HepG2 (cell line): ENCODE data around the gene RELL2. TPM values are rescaled to one million over a fixed set of nuclear protein-coding genes. Genes with fewer than 3 reads are reported as not detected.

Source experiments
- FOXO4 ChIP-seq: sonication (generic); formaldehyde crosslinking; conservative IDR thresholded peaks from 2 replicates; pipeline ENCODE4 v1.8.1; 2023; ENCODE audit warnings: missing genetic modification reagents
- IRF2 ChIP-seq: IDR thresholded peaks from 2 replicates; pipeline ENCODE4 v1.6.1; 2018; ENCODE audit warnings: missing genetic modification reagents, missing compliant biosample characterization
- KLF15 ChIP-seq: sonication (generic); formaldehyde crosslinking; IDR thresholded peaks from 2 replicates; pipeline ENCODE4 v1.8.1; 2023; ENCODE audit warnings: borderline replicate concordance, mild to moderate bottlenecking, inconsistent platforms, missing genetic modification reagents, mixed read lengths
- NFATC3 ChIP-seq: sonication (generic); formaldehyde crosslinking; IDR thresholded peaks from 2 replicates; pipeline ENCODE4 v1.5.1; 2020; ENCODE audit warnings: mild to moderate bottlenecking, missing genetic modification reagents
- RBFOX2 ChIP-seq: fragments of 200-400 bp; formaldehyde crosslinking; IDR thresholded peaks from 2 replicates; pipeline ENCODE4 v1.6.1; 2017; ENCODE audit warnings: low read depth, mild to moderate bottlenecking, low read length
- RFX3 ChIP-seq: IDR thresholded peaks from 2 replicates; pipeline ENCODE4 v1.6.1; 2016; ENCODE audit warnings: missing biosample characterization, missing genetic modification reagents
- SNRNP70 ChIP-seq: fragments of 200-400 bp; formaldehyde crosslinking; IDR thresholded peaks from 2 replicates; pipeline ENCODE4 v1.6.1; 2017; ENCODE audit warnings: mild to moderate bottlenecking, low read depth, low read length, moderate library complexity
- TFAP4 ChIP-seq: sonication (generic); IDR thresholded peaks from 2 replicates; pipeline ENCODE4 v1.6.1; 2016; ENCODE audit warnings: low read depth, borderline replicate concordance
- TMF1 ChIP-seq: sonication (generic); formaldehyde crosslinking; IDR thresholded peaks from 2 replicates; pipeline ENCODE4 v1.8.1; 2022; ENCODE audit warnings: low read depth, missing genetic modification reagents
- ZBED4 ChIP-seq: sonication (generic); formaldehyde crosslinking; IDR thresholded peaks from 2 replicates; pipeline ENCODE4 v1.4.0; 2020; ENCODE audit warnings: missing genetic modification reagents, borderline replicate concordance
- ZNF251 ChIP-seq: sonication (generic); formaldehyde crosslinking; IDR thresholded peaks from 2 replicates; pipeline ENCODE4 v1.9.0; 2021; ENCODE audit warnings: mild to moderate bottlenecking, missing genetic modification reagents
- ZNF292 ChIP-seq: sonication (generic); formaldehyde crosslinking; IDR thresholded peaks from 2 replicates; pipeline ENCODE4 v1.8.1; 2022; ENCODE audit warnings: mild to moderate bottlenecking, low read depth, missing genetic modification reagents, borderline replicate concordance
- ZNF326 ChIP-seq: sonication (generic); formaldehyde crosslinking; IDR thresholded peaks from 2 replicates; pipeline ENCODE4 v1.4.0; 2020; ENCODE audit warnings: missing genetic modification reagents, borderline replicate concordance
- ZNF383 ChIP-seq: sonication (generic); formaldehyde crosslinking; IDR thresholded peaks from 2 replicates; pipeline ENCODE4 v1.4.0; 2020; ENCODE audit warnings: missing genetic modification reagents, mild to moderate bottlenecking, borderline replicate concordance
- ZNF576 ChIP-seq: sonication (generic); formaldehyde crosslinking; IDR thresholded peaks from 2 replicates; pipeline ENCODE4 v1.4.0; 2020; ENCODE audit warnings: mild to moderate bottlenecking, missing genetic modification reagents
- ZNF639 ChIP-seq: conservative IDR thresholded peaks from 2 replicates; pipeline ENCODE4 v1.6.1; 2018; ENCODE audit warnings: missing genetic modification reagents
- ZNF747 ChIP-seq: sonication (generic); formaldehyde crosslinking; IDR thresholded peaks from 2 replicates; pipeline ENCODE4 v1.8.1; 2023; ENCODE audit warnings: missing genetic modification reagents, mild to moderate bottlenecking, borderline replicate concordance
- ZNF782 ChIP-seq: sonication (generic); formaldehyde crosslinking; IDR thresholded peaks from 2 replicates; pipeline ENCODE4 v1.4.0; 2020; ENCODE audit warnings: missing genetic modification reagents, mild to moderate bottlenecking, borderline replicate concordance
- ZNF816 ChIP-seq: sonication (generic); formaldehyde crosslinking; IDR thresholded peaks from 2 replicates; pipeline ENCODE4 v1.8.0; 2022; ENCODE audit warnings: missing genetic modification reagents, mild to moderate bottlenecking, borderline replicate concordance
- polyA plus RNA-seq, 8 experiments: library from polyadenylated mRNA; depleted of rRNA in 3 of 8; stranded (reverse) in 7 of 8; unstranded in 1 of 8; fragments of >200 nt; fragmentation: Illumina TruSeq in 4 of 8; extraction: Trizol in 4 of 8; gene quantifications; 2 replicates each; pipeline versions ENCODE4 v1.2.1 to v1.2.3, GENCODE V29; 2011 to 2016; ENCODE audit warnings: low read depth in 4 of 8, missing spikeins in 1 of 8, mixed read lengths in 1 of 8; ENCODE audit not compliant: insufficient read depth in 1 of 8
- total RNA-seq, 5 experiments: library from RNA; depleted of rRNA; stranded (reverse); fragments of >200 nt; fragmentation: Illumina TruSeq; extraction: Trizol; gene quantifications; 2 replicates each; pipeline ENCODE4 v1.2.3, GENCODE V29; 2016; ENCODE audit warnings: low read depth in 1 of 5
- TF ChIP-seq, protein P1 (sequence below): sonication (generic); formaldehyde crosslinking; IDR thresholded peaks from 2 replicates; pipeline ENCODE4 v1.8.1; 2023; ENCODE audit warnings: mild to moderate bottlenecking, missing genetic modification reagents, borderline replicate concordance

The RELL2 gene
- total and polyA plus RNA-seq, 2 of the 13 experiments (the other 11 are each of a cell fraction or from before 2014, with no cell fraction given): 6.4 to 8.3 TPM

GRCh38 chr5:141618804-141619554, 17.8 kb upstream of the RELL2 start, which contains the start of gene DIAPH1 (continued):
- TF ChIP-seq, protein P1, sequence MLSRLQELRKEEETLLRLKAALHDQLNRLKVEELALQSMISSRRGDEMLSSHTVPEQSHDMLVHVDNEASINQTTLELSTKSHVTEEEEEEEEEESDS (CRISPR knock-in tag): no peak
- TF ChIP-seq ZNF251 (no peak), ZNF383 (CRISPR knock-in tag) (no peak), RBFOX2 (peak; percentile 90), ZBED4 (no peak), ZNF747 (CRISPR knock-in tag) (peak; percentile 82; the same call in 1 of the 2 replicates), ZNF782 (CRISPR knock-in tag) (0 out of 2 replicates have a peak, but pooled peaks have one; percentile 15), IRF2 (peak; percentile 88), FOXO4 (CRISPR knock-in tag) (no peak), SNRNP70 (no peak), ZNF326 (no peak), ZNF816 (CRISPR knock-in tag) (no peak; the same call in 1 of the 2 replicates), NFATC3 (0 out of 2 replicates have a peak, but pooled peaks have one; percentile 63), KLF15 (CRISPR knock-in tag) (peak; percentile 79; the same call in 1 of the 2 replicates), TMF1 (CRISPR knock-in tag) (0 out of 2 replicates have a peak, but pooled peaks have one; percentile 33), TFAP4 (peak; percentile 35; the same call in 1 of the 2 replicates), ZNF576 (CRISPR knock-in tag) (no peak), ZNF292 (CRISPR knock-in tag) (no peak), ZNF639 (CRISPR knock-in tag) (peak; percentile 66; the same call in 1 of the 2 replicates), RFX3 (CRISPR knock-in tag) (no peak)
